Measurements from ENCODE around the gene FCHSD1. TPM values are rescaled to one million over a fixed set of nuclear protein-coding genes. Genes with fewer than 3 reads are reported as not detected.

FCHSD1 gene
- total RNA-seq, 1 donor from 2014 or later, result 4.5 TPM

- no peak for DNase-seq (ENCODE audit: missing footprints)
- ATAC-seq, result no peak
- intact Hi-C loops (cut with DNase I), result no loop called here
Measured at GRCh38 chr5:141649972-141650371, 1.2 kb downstream of the FCHSD1 start.

DNA sequence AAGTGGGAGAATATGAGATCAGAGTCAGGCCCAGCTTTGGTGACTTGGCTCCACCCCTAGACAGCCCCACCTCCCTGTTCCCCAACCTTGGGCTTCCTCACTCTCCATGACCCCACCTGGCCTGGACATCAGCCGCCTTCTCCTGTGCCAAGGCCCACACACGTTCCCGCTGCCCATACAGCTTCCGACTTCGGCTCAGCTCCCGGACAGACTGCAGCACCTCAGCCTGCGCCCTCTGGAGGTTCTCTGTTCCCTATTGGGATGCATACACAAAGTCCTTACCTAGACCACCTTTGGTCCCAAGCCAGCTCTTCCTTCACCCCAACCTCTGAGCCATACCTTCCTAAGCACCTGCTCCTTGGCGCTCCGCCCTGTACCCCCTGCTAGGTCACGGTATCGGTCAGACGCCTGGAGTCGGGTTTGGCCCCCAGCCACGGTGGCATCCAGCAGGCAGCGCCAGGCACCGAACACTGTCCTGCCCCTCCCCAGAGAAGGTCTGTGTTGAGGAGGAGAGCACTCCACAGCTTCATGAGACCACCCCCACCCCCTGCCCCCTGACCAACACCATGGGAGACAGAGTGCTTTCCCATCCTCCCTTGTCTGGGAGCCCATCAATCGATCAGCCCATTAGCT, 2.0 kb downstream of the FCHSD1 start:
- no peak for DNase-seq (ENCODE audit: missing footprints)
- ATAC-seq, result no peak
- intact Hi-C loops (cut with DNase I), result no loop called here

- no peak for DNase-seq (ENCODE audit: missing footprints)
- intact Hi-C loops (cut with DNase I), result no loop called here
- ATAC-seq, result no peak
Measured at GRCh38 chr5:141647851-141648250, 3.4 kb downstream of the FCHSD1 start.

DNA sequence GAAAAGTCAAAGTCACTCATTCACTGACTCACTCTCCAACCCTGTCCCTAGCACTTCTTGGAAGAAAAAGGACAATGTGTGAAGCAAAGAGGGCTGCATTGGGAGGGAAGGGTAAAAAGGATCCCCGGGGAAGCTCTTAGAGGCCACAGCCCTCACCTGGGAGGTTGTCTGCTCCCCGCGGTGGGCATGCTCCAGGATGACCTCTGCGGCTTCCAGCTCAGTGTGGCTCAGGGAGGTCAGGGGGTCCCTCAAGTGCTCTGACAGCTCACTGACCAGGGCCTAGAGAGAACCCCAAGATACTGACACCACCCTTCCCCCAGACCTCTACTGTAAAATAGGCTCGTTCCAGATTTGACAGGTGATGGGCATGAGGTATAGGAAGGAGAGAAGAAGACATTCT, 4.0 kb downstream of the FCHSD1 start:
- ATAC-seq (no peak), DNase-seq (ENCODE audit: missing footprints) (no peak)
- intact Hi-C loops (cut with DNase I), result no loop called here

GRCh38 chr5:141646026-141646425, 5.2 kb downstream of the FCHSD1 start:
- intact Hi-C loops (cut with DNase I), result no loop called here
- ATAC-seq (no peak), DNase-seq (ENCODE audit: missing footprints) (no peak)

GRCh38 chr5:141641634-141642267, 9.5 kb downstream of the FCHSD1 start:
- no peak for DNase-seq (ENCODE audit: missing footprints)
- no peak for ATAC-seq
- intact Hi-C loops (cut with DNase I), result no loop called here

DNA sequence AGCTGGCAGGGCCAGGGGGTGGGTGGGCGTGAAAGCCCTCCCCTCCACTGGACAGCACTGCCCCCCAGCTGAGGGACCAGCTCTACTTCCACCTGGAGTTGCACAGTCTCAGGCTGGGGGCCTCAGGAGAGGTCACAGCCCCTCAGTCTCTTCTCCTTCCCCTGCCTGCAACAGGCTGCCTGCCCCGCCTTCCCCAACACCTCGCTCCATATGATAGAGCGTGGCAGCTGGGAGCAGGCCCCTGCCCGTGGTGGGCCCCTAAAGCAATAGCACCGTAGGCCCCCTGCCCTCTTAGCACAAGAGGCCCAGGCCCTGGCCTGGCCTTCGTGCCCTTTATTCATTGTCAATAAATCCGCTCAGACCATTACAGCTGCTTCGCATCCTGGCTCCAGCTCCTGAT, 10.5 kb downstream of the FCHSD1 start:
- ATAC-seq, result no peak
- intact Hi-C loops (cut with DNase I), result no loop called here
- no peak for DNase-seq (ENCODE audit: missing footprints)

- ATAC-seq (no peak), DNase-seq (ENCODE audit: missing footprints) (no peak)
- intact Hi-C loops (cut with DNase I), result no loop called here
Measured at GRCh38 chr5:141640051-141640415, 11.2 kb downstream of the FCHSD1 start.

DNA sequence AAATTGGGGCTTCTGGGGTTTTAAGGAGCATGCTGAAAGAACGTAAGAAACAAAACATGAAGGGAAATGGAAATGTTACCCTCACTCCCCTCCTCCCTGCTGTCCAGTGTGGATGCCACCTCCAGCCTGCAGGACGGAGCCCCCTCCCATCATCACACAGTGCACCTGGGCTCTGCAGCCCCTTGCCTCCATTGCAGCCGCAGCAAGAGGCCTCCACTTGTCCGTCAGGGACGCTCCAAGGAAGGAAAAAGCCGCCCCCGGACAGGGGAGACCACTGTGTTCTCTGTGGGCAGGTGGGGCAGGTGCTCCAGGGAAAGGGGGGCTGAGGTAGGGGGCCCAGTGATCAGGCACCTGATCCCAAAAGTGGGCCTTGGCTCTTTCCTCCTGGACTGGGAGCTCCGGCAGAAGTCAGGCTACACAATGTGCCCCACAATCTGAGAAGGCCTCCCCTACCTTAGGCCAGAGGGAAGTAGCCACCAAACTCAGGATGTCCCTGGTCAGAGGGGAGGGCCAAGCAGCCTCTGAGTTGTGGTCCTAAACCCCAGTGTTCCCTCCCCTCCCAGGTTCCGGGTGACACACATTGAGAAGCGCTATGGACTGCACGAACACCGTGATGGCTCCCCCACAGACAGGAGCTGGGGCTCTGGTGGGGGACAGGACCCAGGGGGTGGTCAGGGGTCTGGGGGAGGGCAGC, 11.7 kb downstream of the FCHSD1 start:
- intact Hi-C loops (cut with DNase I), result no loop called here
- ATAC-seq (no peak), DNase-seq (ENCODE audit: missing footprints) (no peak)

DNA sequence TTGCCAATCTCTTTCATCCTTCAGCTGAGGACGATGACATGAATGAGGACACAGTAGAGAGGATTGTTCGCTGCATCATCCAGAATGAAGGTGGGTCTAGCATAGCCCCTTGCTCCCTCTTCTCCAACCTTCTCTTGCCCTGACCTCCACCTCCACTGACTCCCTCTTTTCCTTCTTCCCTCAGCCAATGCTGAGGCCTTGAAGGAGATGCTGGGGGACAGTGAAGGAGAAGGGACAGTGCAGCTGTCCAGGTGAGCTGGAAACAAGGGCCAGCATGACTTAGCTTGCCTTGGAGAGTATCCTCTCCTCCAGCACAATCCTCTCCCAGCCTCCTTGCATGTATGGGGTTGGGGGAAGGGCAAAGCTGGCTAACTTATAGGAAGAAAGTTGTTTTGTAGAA, 12.4 kb downstream of the FCHSD1 start:
- intact Hi-C loops (cut with DNase I), result no loop called here
- DNase-seq (ENCODE audit: missing footprints) (no peak), ATAC-seq (no peak)

GRCh38 chr5:141637767-141638419, 13.3 kb downstream of the FCHSD1 start:
- DNase-seq (ENCODE audit: missing footprints) (peak; percentile 78), ATAC-seq (peak; percentile 32)
- intact Hi-C loops (cut with DNase I), result no loop called here

- ATAC-seq, result peak; percentile 30
- intact Hi-C loops (cut with DNase I), result no loop called here
- no peak for DNase-seq (ENCODE audit: missing footprints)
Measured at GRCh38 chr5:141637123-141637766, 14.0 kb downstream of the FCHSD1 start.

DNA sequence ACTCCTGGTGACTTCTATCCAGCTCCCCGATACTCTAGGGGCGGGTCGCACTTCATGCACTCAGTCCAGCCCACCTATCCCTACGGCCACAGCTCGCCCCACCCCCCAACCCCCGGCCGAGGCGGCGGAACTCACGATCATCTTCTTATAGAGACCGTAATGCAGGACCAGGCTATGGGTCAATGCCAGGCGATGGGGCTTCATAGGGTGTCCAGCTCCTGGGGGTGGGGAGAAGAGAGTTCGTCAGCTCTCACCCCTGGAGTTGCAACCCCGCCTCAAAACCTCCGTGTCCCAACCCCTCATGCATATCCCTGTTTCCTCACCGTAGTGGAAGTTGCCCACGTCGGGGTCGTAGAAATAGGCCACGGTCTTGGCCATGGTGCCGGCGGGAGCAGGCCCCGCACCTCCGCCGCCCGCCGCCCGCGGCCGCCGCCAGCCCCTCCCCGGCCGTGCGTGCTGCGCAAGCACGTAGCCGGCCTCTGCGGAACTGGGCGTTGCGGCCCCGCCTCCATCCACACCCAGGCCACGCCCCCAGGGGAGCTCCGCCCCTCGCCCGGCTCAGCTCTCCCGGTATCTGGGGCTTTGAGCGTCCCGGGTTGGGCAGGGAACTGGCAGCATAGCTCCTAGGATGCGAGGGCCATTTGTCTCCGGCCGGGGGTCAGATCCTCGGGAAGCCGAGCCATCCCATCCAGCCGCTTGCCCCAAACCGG, 14.7 kb downstream of the FCHSD1 start, which contains the start of the genes HDAC3 and RELL2:
TSS of gene HDAC3 (minus strand) at position 437 of the 710 bp plus-strand sequence. CDS start at position 378, 59 bp downstream.
TSS of gene RELL2 (plus strand) at position 585 of the 710 bp plus-strand sequence. CDS start 1,229 bp downstream, outside the sequence.
- DNase-seq (ENCODE audit: missing footprints), result peak; percentile 96
- peak; percentile 98 for ATAC-seq
- intact Hi-C loops (cut with DNase I), result loop anchor here (1.0 kb wide), 1 partner anchor 17 kb away; no protein-coding TSS in a partner anchor

DNA sequence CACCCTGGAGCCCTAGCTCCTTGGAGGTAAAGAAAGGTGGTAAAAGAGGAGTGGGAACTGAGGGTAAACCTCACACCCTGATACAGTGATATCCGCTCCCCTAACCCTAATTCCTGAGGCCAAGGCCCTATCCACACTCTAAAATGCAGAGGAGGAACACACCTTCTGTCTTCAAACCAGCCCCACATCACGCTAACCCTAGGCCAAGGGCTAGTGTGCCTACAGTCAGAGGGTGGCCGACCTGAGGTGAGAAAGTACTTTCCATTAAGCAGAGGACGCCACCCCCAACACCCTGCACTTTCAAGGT, 15.2 kb downstream of the FCHSD1 start:
- DNase-seq (ENCODE audit: missing footprints) (no peak), ATAC-seq (no peak)
- intact Hi-C loops (cut with DNase I), result loop anchor here (1.0 kb wide), 1 partner anchor 17 kb away; no protein-coding TSS in a partner anchor

- ATAC-seq, result no peak
- no peak for DNase-seq (ENCODE audit: missing footprints)
- intact Hi-C loops (cut with DNase I), result loop anchor here (1.0 kb wide), 1 partner anchor 16 kb away; no protein-coding TSS in a partner anchor
Measured at GRCh38 chr5:141635646-141636045, 15.6 kb downstream of the FCHSD1 start.

- intact Hi-C loops (cut with DNase I), result no loop called here
- no peak for ATAC-seq
- no peak for DNase-seq (ENCODE audit: missing footprints)
Measured at GRCh38 chr5:141634720-141635119, 16.5 kb downstream of the FCHSD1 start.

DNA sequence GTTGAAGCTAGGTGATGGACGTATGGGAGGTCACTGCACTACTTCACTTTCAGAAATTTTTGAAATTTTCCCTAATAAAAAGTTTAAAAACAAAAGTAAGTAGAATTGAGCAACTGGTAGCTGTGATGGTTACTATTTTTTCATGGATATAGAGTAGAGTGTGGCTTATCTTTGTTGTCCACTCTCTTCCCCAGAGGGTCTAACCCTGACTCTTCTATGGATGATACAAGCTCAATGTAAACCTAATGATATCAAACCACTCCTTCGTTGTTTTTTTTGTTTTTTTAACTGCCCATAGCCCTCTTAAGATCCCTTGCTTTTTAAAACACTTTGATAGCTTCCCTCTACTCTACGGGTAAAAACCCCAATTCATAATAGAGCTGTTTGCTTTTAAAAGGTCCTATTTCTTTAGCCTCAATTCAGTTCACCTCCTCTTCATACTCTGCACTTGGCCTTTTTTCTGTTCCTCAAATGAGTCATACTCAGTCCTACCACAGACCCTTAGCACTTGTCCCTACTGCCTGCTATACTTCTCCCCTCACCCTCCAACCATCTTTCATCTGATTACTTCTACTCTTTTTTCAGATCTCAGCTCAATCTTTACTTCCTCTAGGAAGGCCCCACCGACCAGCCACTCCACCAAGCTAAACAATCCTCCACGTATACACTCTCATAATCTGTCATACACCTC, 17.2 kb downstream of the FCHSD1 start:
- intact Hi-C loops (cut with DNase I), result no loop called here
- DNase-seq (ENCODE audit: missing footprints) (no peak), ATAC-seq (no peak)

DNA sequence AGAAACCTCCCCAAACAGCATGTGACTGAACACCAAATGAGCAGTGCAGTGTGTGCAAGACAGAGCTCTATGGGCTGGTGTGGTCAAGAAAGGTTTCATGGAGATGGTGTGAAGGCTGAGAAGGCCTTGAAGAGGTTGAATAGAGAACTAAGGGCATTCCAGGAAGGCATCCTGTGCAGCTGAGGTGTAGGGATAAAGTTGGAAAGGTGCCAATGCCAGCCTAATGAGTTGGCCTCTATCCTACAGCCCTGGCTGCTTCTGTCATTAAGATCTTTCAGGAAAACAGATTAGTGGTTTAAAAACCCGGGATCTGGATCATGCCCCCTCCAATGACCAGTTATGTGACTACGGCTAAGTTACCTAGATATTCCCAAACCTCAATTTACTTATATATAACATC, 18.6 kb downstream of the FCHSD1 start:
- no peak for DNase-seq (ENCODE audit: missing footprints)
- ATAC-seq, result no peak
- intact Hi-C loops (cut with DNase I), result no loop called here
